DND-41 (cell line): ENCODE data around the gene PRELID1.

ENCODE experiments used
- ATAC-seq: fragments of 200-7000 bp; cut with Tn5 transposase; 3 replicates; pipeline ENCODE4 v1.9.1; 2021; ENCODE audit warnings: low read depth; ENCODE audit not compliant: insufficient read depth
- DNase-seq: peaks from one replicate; pipeline ENCODE4 v3.0.0-alpha.2; 2020
- H2AFZ ChIP-seq: 2 replicates; pipeline ENCODE4 v1.6.0; 2012; ENCODE audit warnings: low read depth, low read length
- H3K27ac ChIP-seq: 2 replicates; pipeline ENCODE4 v1.5.1; 2012; ENCODE audit warnings: low read length, inconsistent platforms
- H3K27me3 ChIP-seq: fragments of 200-600 bp; sonication (generic); 2 replicates; pipeline ENCODE4 v1.6.0; 2012; ENCODE audit warnings: low read length, mild to moderate bottlenecking, inconsistent platforms; ENCODE audit not compliant: insufficient read depth, poor library complexity
- H3K36me3 ChIP-seq: 2 replicates; pipeline ENCODE4 v1.5.1; 2012; ENCODE audit warnings: low read length, inconsistent platforms; ENCODE audit not compliant: insufficient read depth
- H3K4me1 ChIP-seq: 2 replicates; pipeline ENCODE4 v1.5.1; 2012; ENCODE audit warnings: mild to moderate bottlenecking, low read length; ENCODE audit not compliant: insufficient read depth
- H3K4me2 ChIP-seq: 2 replicates; pipeline ENCODE4 v1.6.0; 2012; ENCODE audit warnings: mild to moderate bottlenecking, moderate library complexity, low read length, inconsistent platforms; ENCODE audit not compliant: insufficient read depth
- H3K4me3 ChIP-seq, 2 experiments: fragments of 200-600 bp in 1 of 2; shearing (Covaris generic) in 1 of 2; 2 replicates each; pipeline ENCODE4 v1.5.1; 2012 to 2016; ENCODE audit warnings: inconsistent platforms in 2 of 2, low read length in 2 of 2, mild to moderate bottlenecking in 2 of 2, low read depth in 1 of 2, moderate library complexity in 1 of 2
- H3K79me2 ChIP-seq: 2 replicates; pipeline ENCODE4 v1.6.0; 2012; ENCODE audit warnings: low read length, inconsistent platforms; ENCODE audit not compliant: insufficient read depth
- H3K9ac ChIP-seq: 2 replicates; pipeline ENCODE4 v1.6.0; 2012; ENCODE audit warnings: low read depth, mild to moderate bottlenecking, inconsistent platforms, low read length, moderate library complexity
- H3K9me3 ChIP-seq: 2 replicates; pipeline ENCODE4 v1.5.1; 2012; ENCODE audit warnings: low read length, moderate library complexity, mild to moderate bottlenecking, inconsistent platforms; ENCODE audit not compliant: insufficient read depth, severe bottlenecking
- H4K20me1 ChIP-seq: 2 replicates; pipeline ENCODE4 v1.6.0; 2012; ENCODE audit warnings: low read length; ENCODE audit not compliant: insufficient read depth
- EZH2 ChIP-seq: IDR thresholded peaks from 3 replicates; pipeline ENCODE4 v1.6.1; 2012; ENCODE audit warnings: borderline replicate concordance, low read depth, mild to moderate bottlenecking, moderate library complexity, low read length, inconsistent platforms; ENCODE audit not compliant: severe bottlenecking
- TF ChIP-seq, protein P1 (sequence below): IDR thresholded peaks from 2 replicates; pipeline ENCODE4 v1.5.1; 2012; ENCODE audit warnings: borderline replicate concordance, low read length, moderate library complexity, mild to moderate bottlenecking; ENCODE audit not compliant: poor library complexity, severe bottlenecking; ENCODE audit errors: extremely low read depth

Gene PRELID1

DNA sequence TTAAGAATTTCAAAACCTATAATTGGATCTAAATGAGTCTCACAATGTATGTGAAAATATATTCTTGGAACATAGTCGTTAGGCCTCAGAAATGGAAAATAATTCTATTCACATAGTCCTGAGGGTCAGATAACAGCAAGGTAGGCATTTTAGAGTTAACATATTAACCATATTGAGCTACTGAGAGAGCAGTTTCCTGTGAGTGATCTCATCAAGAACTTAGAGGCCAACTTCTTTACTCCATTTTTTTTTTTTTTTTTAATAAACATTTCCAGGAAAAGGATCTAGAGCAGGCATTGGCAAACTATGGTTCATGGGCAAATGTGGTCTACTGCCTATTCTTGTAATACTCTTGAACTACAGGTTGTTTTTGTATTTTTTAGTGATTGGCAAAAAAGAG is 26.7 kb upstream of the PRELID1 start:
- TF ChIP-seq EZH2 = no peak
- TF ChIP-seq, protein P1, sequence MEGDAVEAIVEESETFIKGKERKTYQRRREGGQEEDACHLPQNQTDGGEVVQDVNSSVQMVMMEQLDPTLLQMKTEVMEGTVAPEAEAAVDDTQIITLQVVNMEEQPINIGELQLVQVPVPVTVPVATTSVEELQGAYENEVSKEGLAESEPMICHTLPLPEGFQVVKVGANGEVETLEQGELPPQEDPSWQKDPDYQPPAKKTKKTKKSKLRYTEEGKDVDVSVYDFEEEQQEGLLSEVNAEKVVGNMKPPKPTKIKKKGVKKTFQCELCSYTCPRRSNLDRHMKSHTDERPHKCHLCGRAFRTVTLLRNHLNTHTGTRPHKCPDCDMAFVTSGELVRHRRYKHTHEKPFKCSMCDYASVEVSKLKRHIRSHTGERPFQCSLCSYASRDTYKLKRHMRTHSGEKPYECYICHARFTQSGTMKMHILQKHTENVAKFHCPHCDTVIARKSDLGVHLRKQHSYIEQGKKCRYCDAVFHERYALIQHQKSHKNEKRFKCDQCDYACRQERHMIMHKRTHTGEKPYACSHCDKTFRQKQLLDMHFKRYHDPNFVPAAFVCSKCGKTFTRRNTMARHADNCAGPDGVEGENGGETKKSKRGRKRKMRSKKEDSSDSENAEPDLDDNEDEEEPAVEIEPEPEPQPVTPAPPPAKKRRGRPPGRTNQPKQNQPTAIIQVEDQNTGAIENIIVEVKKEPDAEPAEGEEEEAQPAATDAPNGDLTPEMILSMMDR = no peak
- Histone ChIP-seq H3K9me3 (no peaks in the 10 kb centered on the region), H4K20me1 (no peaks in the 10 kb centered on the region), H3K9ac (no peak overlapping the region), H3K27ac (no peak overlapping the region), H3K4me3 (no peak overlapping the region), H3K4me2 (no peak overlapping the region), H3K36me3 (peaks cover 84% of the 10 kb centered on the region), H3K27me3 (no peaks in the 10 kb centered on the region), H3K4me1 (no peaks in the 10 kb centered on the region), H3K79me2 (no peaks in the 10 kb centered on the region), H2AFZ (no peak overlapping the region)
- no peak for ATAC-seq
- DNase-seq = no peak

DNA sequence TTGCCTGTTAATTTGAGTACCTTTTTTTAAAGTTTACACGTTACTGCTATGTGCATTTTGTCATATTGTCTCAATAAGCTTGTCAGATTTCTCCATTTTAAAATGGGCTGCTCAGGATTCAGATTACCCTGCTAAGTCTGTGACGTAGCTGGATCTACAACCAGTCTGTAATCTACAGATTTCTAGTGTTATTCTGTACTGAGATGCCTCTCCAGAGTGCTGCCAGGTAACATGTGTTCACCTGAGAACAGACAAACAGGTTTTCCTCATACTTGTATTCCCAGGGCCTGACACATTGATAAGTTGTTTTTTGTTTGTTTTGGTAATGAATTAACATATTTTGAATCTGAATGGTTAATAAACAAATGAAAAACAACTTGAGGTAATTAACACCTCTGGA is 15.4 kb upstream of the PRELID1 start:
- no peak for ATAC-seq
- no peak overlapping the region for H3K4me3 ChIP-seq

DNA sequence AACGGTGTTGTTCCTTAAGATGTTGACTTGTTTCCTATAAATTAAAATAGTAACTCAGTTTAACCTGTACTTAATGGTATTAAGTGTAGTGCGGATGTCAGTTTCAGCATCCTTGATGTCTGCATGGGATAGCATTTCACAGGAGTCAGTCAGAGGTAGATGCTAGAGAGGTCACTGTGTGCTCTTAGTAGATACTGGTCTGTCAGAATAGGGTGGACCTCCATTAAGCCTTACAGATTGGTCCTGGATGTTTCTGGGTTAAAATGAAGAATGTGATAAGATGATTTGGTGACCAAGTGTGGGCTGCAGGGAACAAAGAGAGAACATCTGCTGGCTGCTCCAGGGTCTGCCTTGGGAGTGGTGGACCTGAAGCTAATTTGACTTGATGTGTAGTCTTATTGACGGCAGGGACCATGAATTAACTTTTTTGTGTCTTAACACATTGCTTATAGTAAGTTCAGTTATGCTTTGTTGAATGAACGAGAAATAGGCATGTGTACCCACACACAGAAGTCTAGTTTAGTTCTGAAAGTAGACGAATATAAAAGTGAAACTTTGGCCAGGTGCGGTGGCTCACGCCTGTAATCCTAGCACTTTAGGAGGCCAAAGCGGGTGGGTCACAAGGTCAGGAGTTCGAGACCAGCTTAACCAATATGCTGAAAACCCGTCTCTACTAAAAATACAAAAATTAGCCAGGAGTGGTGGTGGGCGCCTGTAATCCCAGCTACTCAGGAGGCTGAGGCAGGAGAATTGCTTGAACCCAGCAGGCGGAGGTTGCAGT is 12.6 kb upstream of the PRELID1 start:
- H3K79me2 ChIP-seq = no peaks in the 10 kb centered on the region
- no peak overlapping the region for H3K27ac ChIP-seq
- no peaks in the 10 kb centered on the region for H4K20me1 ChIP-seq
- no peak for DNase-seq
- H3K9ac ChIP-seq = no peak overlapping the region
- H3K9me3 ChIP-seq = no peaks in the 10 kb centered on the region
- peaks cover 88% of the 10 kb centered on the region for H3K36me3 ChIP-seq
- no peaks in the 10 kb centered on the region for H3K4me1 ChIP-seq
- no peak overlapping the region for H3K4me3 ChIP-seq
- no peak for TF ChIP-seq EZH2
- TF ChIP-seq, protein P1 = no peak
- no peak for ATAC-seq
- H3K27me3 ChIP-seq = no peaks in the 10 kb centered on the region
- H2AFZ ChIP-seq = no peak overlapping the region
- no peak overlapping the region for H3K4me2 ChIP-seq

More for the DNA sequence above, 15.4 kb upstream of the PRELID1 start:
- Histone ChIP-seq H2AFZ (no peak overlapping the region), H3K79me2 (no peaks in the 10 kb centered on the region), H3K27ac (no peak overlapping the region), H3K4me1 (no peaks in the 10 kb centered on the region), H3K4me2 (no peak overlapping the region), H3K9ac (no peak overlapping the region), H3K36me3 (peaks cover 87% of the 10 kb centered on the region), H3K9me3 (no peaks in the 10 kb centered on the region), H4K20me1 (no peaks in the 10 kb centered on the region), H3K27me3 (no peaks in the 10 kb centered on the region)
- TF ChIP-seq, protein P1 = no peak
- no peak for TF ChIP-seq EZH2
- DNase-seq = no peak
